Tibial nerve (tissue), 4 donors: Measurements from ENCODE around the gene UBTD1. TPM values are rescaled to one million over a fixed set of nuclear protein-coding genes. Genes with fewer than 3 reads are reported as not detected.

Experiments used
- DNase-seq, 2 donors: peaks; one replicate each; pipeline ENCODE4 v3.0.0-alpha.2; 2019; ENCODE audit warnings: low spot score in 2 of 2
- H3K27ac ChIP-seq, 4 donors: fragments of 200-600 bp; sonication (generic) in 3 of 4; one replicate each; pipeline ENCODE4 v1.5.1; 2017 to 2019; ENCODE audit warnings: mild to moderate bottlenecking in 1 of 4
- H3K27me3 ChIP-seq, 2 donors: fragments of 200-600 bp; sonication (generic) in 1 of 2; one replicate each; pipeline versions ENCODE4 v1.5.1 to v1.6.0; 2017 to 2019
- H3K36me3 ChIP-seq, 3 donors: fragments of 200-600 bp; sonication (generic); one replicate each; pipeline ENCODE4 v1.5.1; 2018 to 2019
- H3K4me1 ChIP-seq, 4 donors: fragments of 200-600 bp; sonication (generic) in 3 of 4; one replicate each; pipeline ENCODE4 v1.5.1; 2017 to 2019
- H3K4me3 ChIP-seq, 4 donors: fragments of 200-600 bp; sonication (generic) in 3 of 4; one replicate each; pipeline ENCODE4 v1.5.1; 2017 to 2019; ENCODE audit warnings: mild to moderate bottlenecking in 1 of 4, moderate library complexity in 1 of 4
- H3K9me3 ChIP-seq, 4 donors: fragments of 200-600 bp; sonication (generic) in 3 of 4; one replicate each; pipeline ENCODE4 v1.5.1; 2017 to 2019
- CTCF ChIP-seq, 5 experiments: fragments of 200-600 bp in 3 of 5; fragments of 450-650 bp in 2 of 5; sonication (generic) in 3 of 5; IDR thresholded peaks; one replicate each; pipeline ENCODE4 v1.5.1; 2016 to 2019; ENCODE audit warnings: antibody characterized with exemption in 5 of 5, mild to moderate bottlenecking in 3 of 5, moderate library complexity in 2 of 5
- EP300 ChIP-seq, 2 donors: sonication (generic); formaldehyde crosslinking; IDR thresholded peaks; one replicate each; pipeline ENCODE4 v1.6.1; 2017; ENCODE audit warnings: antibody characterized with exemption in 2 of 2, mild to moderate bottlenecking in 1 of 2
- POLR2A ChIP-seq, 2 donors: fragments of 450-650 bp; IDR thresholded peaks; one replicate each; pipeline ENCODE4 v1.6.1; 2017; ENCODE audit warnings: antibody characterized with exemption in 2 of 2, mild to moderate bottlenecking in 2 of 2, moderate library complexity in 2 of 2
- WGBS, 2 donors: methylation state at CpG; one replicate each; pipeline ENCODE4 v1.1.5; 2018; 5-methylcytosine and 5-hydroxymethylcytosine counted together
- total RNA-seq, 4 donors: library from RNA; depleted of rRNA; stranded (reverse); fragments of >200 nt; gene quantifications; one replicate each; pipeline ENCODE4 v1.1.0, GENCODE V29; 2016

The UBTD1 gene
- total RNA-seq, 4 donors from 2014 or later: 9.4 to 17.1 (median 16.5) TPM

GRCh38 chr10:97512993-97513392 is 14.3 kb downstream of the UBTD1 start:
- 72 to 78% methylated on average over 1 of the region's 1 CpG for WGBS, 2 donors
- no peak for TF ChIP-seq EP300 (IDR thresholded peaks at IDR 0.05)
- TF ChIP-seq CTCF (IDR thresholded peaks at IDR 0.05): no peak
- TF ChIP-seq POLR2A (IDR thresholded peaks at IDR 0.05): no peak
- no peak for DNase-seq
- H3K36me3 ChIP-seq: no peaks in the 10 kb centered on the region
- H3K4me3 ChIP-seq: no peak overlapping the region
- no peak overlapping the region for H3K27ac ChIP-seq
- H3K27me3 ChIP-seq: no peaks in the 10 kb centered on the region
- H3K9me3 ChIP-seq: no peaks in the 10 kb centered on the region
- peaks cover 0 to 19% (median 5%) of the 10 kb centered on the region in 4 donors for H3K4me1 ChIP-seq

DNA sequence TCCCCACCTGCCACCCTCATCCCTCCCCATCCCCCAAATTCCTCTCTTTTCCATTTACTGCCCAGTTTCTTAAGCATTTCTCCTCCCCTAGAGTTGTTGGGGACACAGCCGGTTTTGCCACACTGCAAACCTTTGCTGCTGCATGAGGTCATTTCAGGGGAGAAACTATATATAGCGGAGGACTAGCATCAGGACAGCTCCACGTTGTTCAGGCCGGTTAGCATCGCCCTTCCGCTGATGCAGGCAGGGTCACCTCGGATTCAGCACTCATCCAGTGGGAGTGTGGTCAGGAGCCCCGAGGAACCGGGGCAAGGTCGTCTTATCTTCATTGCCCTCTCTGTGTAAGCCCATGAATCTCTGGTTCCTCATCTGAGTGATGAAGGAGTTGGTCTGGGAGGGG is 15.6 kb downstream of the UBTD1 start:
- Histone ChIP-seq H3K27me3 (no peaks in the 10 kb centered on the region), H3K27ac (no peak overlapping the region), H3K36me3 (no peaks in the 10 kb centered on the region), H3K4me3 (no peak overlapping the region), H3K4me1 (peaks cover 0 to 29% (median 11%) of the 10 kb centered on the region in 4 donors), H3K9me3 (no peaks in the 10 kb centered on the region)
- no peak for DNase-seq
- WGBS, 2 donors: 74 to 84% methylated on average over 10 of the region's 10 CpGs
- TF ChIP-seq EP300 (IDR thresholded peaks at IDR 0.05) (no peak), CTCF (IDR thresholded peaks at IDR 0.05) (no peak), POLR2A (IDR thresholded peaks at IDR 0.05) (no peak)

GRCh38 chr10:97515271-97515978 is 16.7 kb downstream of the UBTD1 start:
- TF ChIP-seq POLR2A (IDR thresholded peaks at IDR 0.05): no peak
- no peak for TF ChIP-seq CTCF (IDR thresholded peaks at IDR 0.05)
- no peak for TF ChIP-seq EP300 (IDR thresholded peaks at IDR 0.05)
- Histone ChIP-seq H3K27ac (no peak overlapping the region), H3K9me3 (no peaks in the 10 kb centered on the region), H3K27me3 (no peaks in the 10 kb centered on the region), H3K36me3 (no peaks in the 10 kb centered on the region), H3K4me1 (peaks cover 0 to 32% (median 13%) of the 10 kb centered on the region in 4 donors), H3K4me3 (no peak overlapping the region)
- 75 to 79% methylated on average over 10 of the region's 10 CpGs for WGBS, 2 donors
- DNase-seq: no peak

GRCh38 chr10:97517096-97517750 is 18.5 kb downstream of the UBTD1 start:
- 86 to 93% methylated on average over 11 to 12 of the region's 15 CpGs for WGBS, 2 donors
- Histone ChIP-seq H3K27ac (peak overlapping the region in 1 of 4 donors; percentile 50), H3K36me3 (no peaks in the 10 kb centered on the region), H3K4me3 (no peak overlapping the region), H3K27me3 (no peaks in the 10 kb centered on the region), H3K9me3 (no peaks in the 10 kb centered on the region), H3K4me1 (peaks cover 0 to 35% (median 13%) of the 10 kb centered on the region in 4 donors)
- no peak for TF ChIP-seq POLR2A (IDR thresholded peaks at IDR 0.05)
- TF ChIP-seq EP300 (IDR thresholded peaks at IDR 0.05): no peak
- TF ChIP-seq CTCF (IDR thresholded peaks at IDR 0.05): no peak
- DNase-seq: no peak

GRCh38 chr10:97517778-97518300 is 19.1 kb downstream of the UBTD1 start:
- no peak for DNase-seq

More at GRCh38 chr10:97517778-97518300, 19.1 kb downstream of the UBTD1 start:
- Histone ChIP-seq H3K36me3 (no peaks in the 10 kb centered on the region), H3K9me3 (no peaks in the 10 kb centered on the region), H3K4me1 (peaks cover 0 to 40% (median 13%) of the 10 kb centered on the region in 4 donors), H3K27me3 (no peaks in the 10 kb centered on the region), H3K27ac (peak overlapping the region in 2 of 4 donors; percentile 10 to 50), H3K4me3 (no peak overlapping the region)
- TF ChIP-seq CTCF (IDR thresholded peaks at IDR 0.05) (no peak), POLR2A (IDR thresholded peaks at IDR 0.05) (no peak), EP300 (IDR thresholded peaks at IDR 0.05) (no peak)
- WGBS, 2 donors: 67 to 76% methylated on average over 6 of the region's 6 CpGs
